ENCODE measurements around the gene NMNAT2.

Gene NMNAT2

GRCh38 chr1:183328371-183328770 is 89.8 kb downstream of the NMNAT2 start:
- Histone ChIP-seq H3K27ac (ENCODE audit: low read depth, low read length, poor library complexity, severe bottlenecking) (no peak overlapping the region), H3K9me3 (ENCODE audit: low read length) (no peaks in the 10 kb centered on the region), H3K4me1 (ENCODE audit: insufficient read depth, low read length, severe bottlenecking) (no peaks in the 10 kb centered on the region), H3K79me2 (ENCODE audit: insufficient read depth, low read length) (no peaks in the 10 kb centered on the region), H3K9me2 (ENCODE audit: low read depth, low read length) (no peaks in the 10 kb centered on the region), H3K9ac (ENCODE audit: low read length) (no peak overlapping the region), H4K20me1 (ENCODE audit: insufficient read depth, low read length) (no peaks in the 10 kb centered on the region), H3F3A (ENCODE audit: insufficient read depth, low read length) (no peaks in the 10 kb centered on the region), H3K36me3 (ENCODE audit: insufficient read depth, low read length) (no peaks in the 10 kb centered on the region), H2AFZ (ENCODE audit: low read length) (no peak overlapping the region), H3K27me3 (ENCODE audit: insufficient read depth, low read length) (no peaks in the 10 kb centered on the region), H3K4me3 (ENCODE audit: low read depth, low read length, poor library complexity, severe bottlenecking) (no peak overlapping the region), H3K4me2 (ENCODE audit: low read length) (no peak overlapping the region)
- TF ChIP-seq EZH2 (IDR thresholded peaks at IDR 0.05; ENCODE audit: borderline replicate concordance, low read length): no peak
- no peak for TF ChIP-seq CTCF (IDR thresholded peaks at IDR 0.05; ENCODE audit: low read length)

GRCh38 chr1:183327434-183328290 is 90.5 kb downstream of the NMNAT2 start:
- Histone ChIP-seq H3K36me3 (ENCODE audit: insufficient read depth, low read length) (no peaks in the 10 kb centered on the region), H3F3A (ENCODE audit: insufficient read depth, low read length) (no peaks in the 10 kb centered on the region), H3K4me1 (ENCODE audit: insufficient read depth, low read length, severe bottlenecking) (no peaks in the 10 kb centered on the region), H3K27me3 (ENCODE audit: insufficient read depth, low read length) (no peaks in the 10 kb centered on the region), H3K4me2 (ENCODE audit: low read length) (no peak overlapping the region), H3K79me2 (ENCODE audit: insufficient read depth, low read length) (no peaks in the 10 kb centered on the region), H2AFZ (ENCODE audit: low read length) (no peak overlapping the region), H3K9ac (ENCODE audit: low read length) (no peak overlapping the region), H3K9me3 (ENCODE audit: low read length) (no peaks in the 10 kb centered on the region), H3K4me3 (ENCODE audit: low read depth, low read length, poor library complexity, severe bottlenecking) (no peak overlapping the region), H4K20me1 (ENCODE audit: insufficient read depth, low read length) (no peaks in the 10 kb centered on the region), H3K9me2 (ENCODE audit: low read depth, low read length) (no peaks in the 10 kb centered on the region), H3K27ac (ENCODE audit: low read depth, low read length, poor library complexity, severe bottlenecking) (no peak overlapping the region)
- TF ChIP-seq EZH2 (IDR thresholded peaks at IDR 0.05; ENCODE audit: borderline replicate concordance, low read length): no peak
- TF ChIP-seq CTCF (IDR thresholded peaks at IDR 0.05; ENCODE audit: low read length): no peak

GRCh38 chr1:183323849-183324683 is 94.1 kb downstream of the NMNAT2 start:
- H2AFZ ChIP-seq (ENCODE audit: low read length): no peak overlapping the region
- H3K4me2 ChIP-seq (ENCODE audit: low read length): no peak overlapping the region
- H3K9me3 ChIP-seq (ENCODE audit: low read length): no peaks in the 10 kb centered on the region
- H3K79me2 ChIP-seq (ENCODE audit: insufficient read depth, low read length): no peaks in the 10 kb centered on the region
- no peaks in the 10 kb centered on the region for H3K27me3 ChIP-seq (ENCODE audit: insufficient read depth, low read length)
- H3K9ac ChIP-seq (ENCODE audit: low read length): no peak overlapping the region
- no peaks in the 10 kb centered on the region for H3F3A ChIP-seq (ENCODE audit: insufficient read depth, low read length)
- no peak overlapping the region for H3K27ac ChIP-seq (ENCODE audit: low read depth, low read length, poor library complexity, severe bottlenecking)
- H3K4me3 ChIP-seq (ENCODE audit: low read depth, low read length, poor library complexity, severe bottlenecking): no peak overlapping the region
- no peaks in the 10 kb centered on the region for H4K20me1 ChIP-seq (ENCODE audit: insufficient read depth, low read length)
- no peaks in the 10 kb centered on the region for H3K36me3 ChIP-seq (ENCODE audit: insufficient read depth, low read length)
- H3K9me2 ChIP-seq (ENCODE audit: low read depth, low read length): no peaks in the 10 kb centered on the region
- TF ChIP-seq EZH2 (IDR thresholded peaks at IDR 0.05; ENCODE audit: borderline replicate concordance, low read length) (no peak), CTCF (IDR thresholded peaks at IDR 0.05; ENCODE audit: low read length) (no peak)
- no peaks in the 10 kb centered on the region for H3K4me1 ChIP-seq (ENCODE audit: insufficient read depth, low read length, severe bottlenecking)

Data from OCI-LY1 (cell line).